Panc1 (cell line): ENCODE results near the gene CLSTN2. TPM values are rescaled to one million over a fixed set of nuclear protein-coding genes. Genes with fewer than 3 reads are reported as not detected.

ENCODE experiments used
- ATAC-seq: fragments of 200-7000 bp; cut with Tn5 transposase; 2 replicates; pipeline ENCODE4 v1.9.1; 2020; ENCODE audit warnings: mild to moderate bottlenecking, moderate library complexity
- BruUV-seq: library from RNA; stranded (reverse); fragments of 400-500 nt; replicated peaks from 2 replicates; lab custom pipeline; 2021; lab: Mats Ljungman, UMichigan
- CTCF ChIA-PET: fragments of 300-600 bp; sonication (Branson Sonifier 250); formaldehyde crosslinking; loops from one replicate; lab custom pipeline; 2022; ENCODE audit warnings: antibody characterized with exemption; lab: Charles Lee
- POLR2A ChIA-PET: fragments of 300-600 bp; sonication (Branson Sonifier 250); formaldehyde crosslinking; loops from one replicate; lab custom pipeline; 2022; ENCODE audit warnings: antibody characterized with exemption; lab: Charles Lee
- DNase-seq: peaks from one replicate; pipeline ENCODE4 v3.0.0-alpha.2; 2010; ENCODE audit warnings: low read depth, low spot score
- H3K27ac ChIP-seq: 2 replicates; pipeline ENCODE4 v1.5.1; 2011; ENCODE audit warnings: mild to moderate bottlenecking, low read length, inconsistent platforms
- H3K27me3 ChIP-seq: fragments of 200-500 bp; sonication (Bioruptor generic); 2 replicates; pipeline ENCODE4 v1.6.0; 2014; ENCODE audit warnings: low read length, inconsistent platforms; ENCODE audit not compliant: control insufficient read depth, insufficient read depth
- H3K36me3 ChIP-seq: fragments of 200-500 bp; sonication (Bioruptor generic); 2 replicates; pipeline ENCODE4 v1.5.1; 2014; ENCODE audit warnings: inconsistent platforms, mild to moderate bottlenecking, low read length, moderate library complexity; ENCODE audit not compliant: control insufficient read depth, insufficient read depth
- H3K4me1 ChIP-seq: 2 replicates; pipeline ENCODE4 v1.5.1; 2011; ENCODE audit warnings: inconsistent platforms, mild to moderate bottlenecking, low read length, moderate library complexity; ENCODE audit not compliant: control insufficient read depth, insufficient read depth
- H3K4me3 ChIP-seq, 2 experiments: 2 replicates each; pipeline ENCODE4 v1.5.1; 2011 to 2012; ENCODE audit warnings: low read depth in 2 of 2, low read length in 2 of 2, mild to moderate bottlenecking in 2 of 2, inconsistent platforms in 1 of 2, moderate library complexity in 1 of 2
- H3K9me3 ChIP-seq: fragments of 200-500 bp; sonication (Bioruptor generic); 2 replicates; pipeline ENCODE4 v1.5.1; 2014; ENCODE audit warnings: low read depth, mild to moderate bottlenecking, inconsistent platforms, low read length, moderate library complexity; ENCODE audit not compliant: control insufficient read depth, insufficient read depth
- POLR2AphosphoS5 ChIP-seq: IDR thresholded peaks from 2 replicates; pipeline ENCODE4 v1.6.1; 2012; ENCODE audit warnings: mild to moderate bottlenecking, low read depth, low read length, moderate library complexity
- SIN3A ChIP-seq: IDR thresholded peaks from 2 replicates; pipeline ENCODE4 v1.6.1; 2012; ENCODE audit warnings: low read depth, mild to moderate bottlenecking, low read length, moderate library complexity, borderline replicate concordance; ENCODE audit not compliant: insufficient read depth
- TCF7L2 ChIP-seq: IDR thresholded peaks from 2 replicates; pipeline ENCODE4 v1.6.1; 2011; ENCODE audit warnings: mild to moderate bottlenecking, low read depth, low read length, inconsistent platforms
- in situ Hi-C: cut with HindIII; loops from 2 replicates; pipeline ENCODE4 v1.10.0; 2016; ENCODE audit warnings: low sequenced_read_pairs, low pct_unique_long_range_greater_than_20kb
- intact Hi-C: fragments of 100-400 bp; cut with micrococcal nuclease; formaldehyde crosslinking; loops from one replicate; pipeline ENCODE4 v1.10.0; 2022; ENCODE audit not compliant: unreplicated experiment
- total RNA-seq: library from RNA; stranded (reverse); gene quantifications from one replicate; pipeline ENCODE4 v1.2.1, GENCODE V29; 2021; ENCODE audit not compliant: unreplicated experiment
- TF ChIP-seq, protein P1 (sequence below), 2 experiments: IDR thresholded peaks; 2 replicates each; pipeline ENCODE4 v1.6.1; 2011 to 2012; ENCODE audit warnings: low read depth in 2 of 2, control low read depth in 1 of 2, low read length in 1 of 2, mild to moderate bottlenecking in 1 of 2, moderate library complexity in 1 of 2; ENCODE audit not compliant: insufficient read depth in 1 of 2
- TF ChIP-seq, protein P2 (sequence below): fragments of 450-650 bp; IDR thresholded peaks from 2 replicates; pipeline ENCODE4 v1.5.1; 2017; ENCODE audit warnings: mild to moderate bottlenecking

Gene CLSTN2
- total RNA-seq, 1 experiment from 2014 or later, result 0.03 TPM

DNA sequence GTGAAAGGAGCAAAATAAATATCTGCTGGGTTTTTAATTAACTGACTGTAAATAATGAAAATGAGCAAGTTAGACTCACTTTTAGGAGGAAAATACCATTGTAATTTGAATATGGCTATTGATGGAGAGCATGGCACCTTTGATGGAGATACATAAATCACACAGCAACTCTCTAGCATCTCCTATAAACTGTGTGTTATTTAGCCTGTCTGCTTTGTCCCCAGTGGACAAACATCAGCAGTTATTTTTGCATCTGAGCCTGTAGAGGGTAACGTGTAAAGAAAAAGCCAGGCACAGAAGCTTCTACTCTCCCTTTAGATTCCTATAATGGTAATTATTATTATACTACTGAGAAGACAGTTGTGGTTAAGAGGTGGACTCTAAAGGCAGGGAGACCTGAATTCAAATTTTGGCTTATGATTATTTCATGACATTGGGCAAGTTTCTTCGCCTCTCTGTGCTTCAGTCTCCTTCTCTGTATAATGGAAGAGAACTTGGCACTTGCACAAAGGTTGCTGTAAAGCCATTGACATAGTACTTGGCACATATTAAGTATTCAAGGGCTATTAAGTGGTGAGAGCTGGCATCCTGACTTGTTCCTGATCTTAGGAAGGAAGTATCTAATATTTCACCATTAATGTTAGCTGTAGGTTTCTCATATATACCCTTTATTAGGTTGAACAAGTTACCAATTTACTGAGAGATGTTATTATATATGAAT, 453.4 kb downstream of the CLSTN2 start:
- no peaks in the 10 kb centered on the region for H3K27me3 ChIP-seq
- BruUV-seq, result no TSS peak
- ChIA-PET POLR2A (no interaction called here), CTCF (no interaction called here)
- TF ChIP-seq, protein P1, sequence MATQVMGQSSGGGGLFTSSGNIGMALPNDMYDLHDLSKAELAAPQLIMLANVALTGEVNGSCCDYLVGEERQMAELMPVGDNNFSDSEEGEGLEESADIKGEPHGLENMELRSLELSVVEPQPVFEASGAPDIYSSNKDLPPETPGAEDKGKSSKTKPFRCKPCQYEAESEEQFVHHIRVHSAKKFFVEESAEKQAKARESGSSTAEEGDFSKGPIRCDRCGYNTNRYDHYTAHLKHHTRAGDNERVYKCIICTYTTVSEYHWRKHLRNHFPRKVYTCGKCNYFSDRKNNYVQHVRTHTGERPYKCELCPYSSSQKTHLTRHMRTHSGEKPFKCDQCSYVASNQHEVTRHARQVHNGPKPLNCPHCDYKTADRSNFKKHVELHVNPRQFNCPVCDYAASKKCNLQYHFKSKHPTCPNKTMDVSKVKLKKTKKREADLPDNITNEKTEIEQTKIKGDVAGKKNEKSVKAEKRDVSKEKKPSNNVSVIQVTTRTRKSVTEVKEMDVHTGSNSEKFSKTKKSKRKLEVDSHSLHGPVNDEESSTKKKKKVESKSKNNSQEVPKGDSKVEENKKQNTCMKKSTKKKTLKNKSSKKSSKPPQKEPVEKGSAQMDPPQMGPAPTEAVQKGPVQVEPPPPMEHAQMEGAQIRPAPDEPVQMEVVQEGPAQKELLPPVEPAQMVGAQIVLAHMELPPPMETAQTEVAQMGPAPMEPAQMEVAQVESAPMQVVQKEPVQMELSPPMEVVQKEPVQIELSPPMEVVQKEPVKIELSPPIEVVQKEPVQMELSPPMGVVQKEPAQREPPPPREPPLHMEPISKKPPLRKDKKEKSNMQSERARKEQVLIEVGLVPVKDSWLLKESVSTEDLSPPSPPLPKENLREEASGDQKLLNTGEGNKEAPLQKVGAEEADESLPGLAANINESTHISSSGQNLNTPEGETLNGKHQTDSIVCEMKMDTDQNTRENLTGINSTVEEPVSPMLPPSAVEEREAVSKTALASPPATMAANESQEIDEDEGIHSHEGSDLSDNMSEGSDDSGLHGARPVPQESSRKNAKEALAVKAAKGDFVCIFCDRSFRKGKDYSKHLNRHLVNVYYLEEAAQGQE (IDR thresholded peaks at IDR 0.05; ENCODE audit: insufficient read depth in 1 of 2, low read depth in 2 of 2, low read length in 1 of 2), result no peak
- TF ChIP-seq, protein P2, sequence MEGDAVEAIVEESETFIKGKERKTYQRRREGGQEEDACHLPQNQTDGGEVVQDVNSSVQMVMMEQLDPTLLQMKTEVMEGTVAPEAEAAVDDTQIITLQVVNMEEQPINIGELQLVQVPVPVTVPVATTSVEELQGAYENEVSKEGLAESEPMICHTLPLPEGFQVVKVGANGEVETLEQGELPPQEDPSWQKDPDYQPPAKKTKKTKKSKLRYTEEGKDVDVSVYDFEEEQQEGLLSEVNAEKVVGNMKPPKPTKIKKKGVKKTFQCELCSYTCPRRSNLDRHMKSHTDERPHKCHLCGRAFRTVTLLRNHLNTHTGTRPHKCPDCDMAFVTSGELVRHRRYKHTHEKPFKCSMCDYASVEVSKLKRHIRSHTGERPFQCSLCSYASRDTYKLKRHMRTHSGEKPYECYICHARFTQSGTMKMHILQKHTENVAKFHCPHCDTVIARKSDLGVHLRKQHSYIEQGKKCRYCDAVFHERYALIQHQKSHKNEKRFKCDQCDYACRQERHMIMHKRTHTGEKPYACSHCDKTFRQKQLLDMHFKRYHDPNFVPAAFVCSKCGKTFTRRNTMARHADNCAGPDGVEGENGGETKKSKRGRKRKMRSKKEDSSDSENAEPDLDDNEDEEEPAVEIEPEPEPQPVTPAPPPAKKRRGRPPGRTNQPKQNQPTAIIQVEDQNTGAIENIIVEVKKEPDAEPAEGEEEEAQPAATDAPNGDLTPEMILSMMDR, result no peak
- TF ChIP-seq SIN3A (no peak), TCF7L2 (no peak), POLR2AphosphoS5 (no peak)
- in situ Hi-C loops (no loop called here), intact Hi-C loops (no loop called here)
- no peak for ATAC-seq
- H3K4me1 ChIP-seq, result no peaks in the 10 kb centered on the region
- H3K9me3 ChIP-seq, result no peaks in the 10 kb centered on the region
- H3K36me3 ChIP-seq, result no peaks in the 10 kb centered on the region
- no peak overlapping the region for H3K4me3 ChIP-seq
- no peak overlapping the region for H3K27ac ChIP-seq
- DNase-seq, result no peak

DNA sequence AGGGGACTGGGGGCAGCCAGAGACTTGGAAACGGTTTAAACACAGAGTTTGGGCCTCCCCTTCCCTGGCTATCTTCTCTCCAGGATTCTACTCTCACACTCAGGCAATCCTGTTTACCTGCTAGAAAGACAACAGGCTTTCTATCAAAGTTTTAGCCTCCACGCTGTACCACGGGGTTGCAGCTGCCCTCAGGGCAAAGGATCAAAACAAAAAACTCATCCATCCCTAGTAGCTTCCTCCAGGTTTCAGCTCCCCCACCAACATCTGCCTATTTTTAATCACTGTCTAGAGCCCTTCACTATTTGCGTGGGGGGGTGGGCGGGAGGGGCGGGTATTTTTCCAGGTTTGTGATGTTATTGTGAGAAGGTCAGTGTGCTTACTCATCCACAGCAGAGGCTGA, 456.1 kb downstream of the CLSTN2 start:
- TF ChIP-seq TCF7L2 (no peak), SIN3A (no peak), POLR2AphosphoS5 (no peak)
- TF ChIP-seq, protein P2, result no peak
- TF ChIP-seq, protein P1 (IDR thresholded peaks at IDR 0.05; ENCODE audit: insufficient read depth in 1 of 2, low read depth in 2 of 2, low read length in 1 of 2), result no peak
- Histone ChIP-seq H3K27ac (no peak overlapping the region), H3K4me1 (no peaks in the 10 kb centered on the region), H3K27me3 (no peaks in the 10 kb centered on the region), H3K4me3 (no peak overlapping the region), H3K9me3 (no peaks in the 10 kb centered on the region), H3K36me3 (no peaks in the 10 kb centered on the region)
- DNase-seq, result no peak
- ATAC-seq, result no peak
- ChIA-PET POLR2A (no interaction called here), CTCF (no interaction called here)
- no TSS peak for BruUV-seq
- in situ Hi-C loops, result no loop called here
- intact Hi-C loops, result no loop called here
